ENCODE measurements around the gene SLFN11. TPM values are rescaled to one million over a fixed set of nuclear protein-coding genes. Genes with fewer than 3 reads are reported as not detected.

Gene SLFN11
- total RNA-seq, 1 experiment from 2014 or later = 0.90 TPM

DNA sequence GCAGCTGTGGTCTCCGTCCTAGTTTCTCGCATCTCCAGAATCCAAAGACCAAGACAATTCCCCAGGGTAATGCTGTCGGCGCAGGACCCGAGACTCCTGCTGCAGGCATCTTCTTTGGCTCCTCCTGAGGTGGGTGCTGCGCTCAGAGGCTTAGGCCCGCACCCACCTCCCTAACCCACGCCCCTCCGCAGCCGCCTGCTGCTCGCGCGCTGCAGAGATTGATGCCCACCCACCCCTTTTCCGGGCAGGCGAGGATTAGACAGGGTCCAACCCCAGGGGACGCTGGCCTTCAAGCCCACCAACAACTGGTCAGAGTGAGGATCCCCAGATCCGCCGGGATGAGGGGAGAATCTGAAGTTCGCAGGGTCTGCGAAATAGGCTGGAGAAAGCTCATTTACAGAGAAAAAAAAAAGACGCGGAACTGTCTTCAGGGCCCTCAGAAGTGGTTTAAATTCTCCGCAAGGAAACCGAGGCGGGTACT, 27.9 kb downstream of the SLFN11 start:
- H3K9ac ChIP-seq (ENCODE audit: extremely low read depth, insufficient read length, low read length) = no peak overlapping the region
- H3T11ph ChIP-seq (ENCODE audit: low read length) = no peak overlapping the region
- no peak overlapping the region for H3K27ac Mint-ChIP-seq
- peaks cover 5 to 6% of the 10 kb centered on the region in 2 experiments; a peak in 3 of 4 replicates for H3K4me1 Mint-ChIP-seq
- no peaks in the 10 kb centered on the region for H3K9me3 ChIP-seq (ENCODE audit: control insufficient read depth, low read depth, low read length)
- no peak overlapping the region for H3K18ac ChIP-seq (ENCODE audit: insufficient read length, low read depth, low read length)
- no peak overlapping the region for H2AK5ac ChIP-seq (ENCODE audit: insufficient read length, low read length)
- no CpG with 5 or more reads among the region's 25 CpGs for WGBS (ENCODE audit: extremely low coverage, insufficient read length, low lambda C conversion rate)
- no peaks in the 10 kb centered on the region for H3K79me2 ChIP-seq (ENCODE audit: insufficient read depth, low read length)
- H4K91ac ChIP-seq (ENCODE audit: insufficient read length, low read depth, low read length) = no peak overlapping the region
- no peak overlapping the region for H3K14ac ChIP-seq (ENCODE audit: insufficient read depth, low read length)
- H4K20me1 ChIP-seq (ENCODE audit: control insufficient read depth, insufficient read depth, insufficient read length) = no peaks in the 10 kb centered on the region
- H3K4me2 ChIP-seq (ENCODE audit: insufficient read depth, insufficient read length, low read length) = peak overlapping the region; percentile 85
- peaks cover 72% of the 10 kb centered on the region for H3K27me3 Mint-ChIP-seq (ENCODE audit: low read depth)
- TF ChIP-seq, protein P1, sequence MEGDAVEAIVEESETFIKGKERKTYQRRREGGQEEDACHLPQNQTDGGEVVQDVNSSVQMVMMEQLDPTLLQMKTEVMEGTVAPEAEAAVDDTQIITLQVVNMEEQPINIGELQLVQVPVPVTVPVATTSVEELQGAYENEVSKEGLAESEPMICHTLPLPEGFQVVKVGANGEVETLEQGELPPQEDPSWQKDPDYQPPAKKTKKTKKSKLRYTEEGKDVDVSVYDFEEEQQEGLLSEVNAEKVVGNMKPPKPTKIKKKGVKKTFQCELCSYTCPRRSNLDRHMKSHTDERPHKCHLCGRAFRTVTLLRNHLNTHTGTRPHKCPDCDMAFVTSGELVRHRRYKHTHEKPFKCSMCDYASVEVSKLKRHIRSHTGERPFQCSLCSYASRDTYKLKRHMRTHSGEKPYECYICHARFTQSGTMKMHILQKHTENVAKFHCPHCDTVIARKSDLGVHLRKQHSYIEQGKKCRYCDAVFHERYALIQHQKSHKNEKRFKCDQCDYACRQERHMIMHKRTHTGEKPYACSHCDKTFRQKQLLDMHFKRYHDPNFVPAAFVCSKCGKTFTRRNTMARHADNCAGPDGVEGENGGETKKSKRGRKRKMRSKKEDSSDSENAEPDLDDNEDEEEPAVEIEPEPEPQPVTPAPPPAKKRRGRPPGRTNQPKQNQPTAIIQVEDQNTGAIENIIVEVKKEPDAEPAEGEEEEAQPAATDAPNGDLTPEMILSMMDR (conservative IDR thresholded peaks at IDR 0.05) = no peak
- H3K4me1 ChIP-seq (ENCODE audit: insufficient read depth, low read length) = no peaks in the 10 kb centered on the region
- H2BK20ac ChIP-seq (ENCODE audit: low read depth, low read length, poor library complexity, severe bottlenecking) = no peak overlapping the region
- H2AFZ ChIP-seq (ENCODE audit: low read length) = peak overlapping the region; percentile 49
- H3K23me2 ChIP-seq (ENCODE audit: insufficient read length, low read depth, low read length, poor library complexity, severe bottlenecking) = peaks cover 10% of the 10 kb centered on the region
- no peaks in the 10 kb centered on the region for H3K79me1 ChIP-seq (ENCODE audit: insufficient read depth, low read depth, low read length, poor library complexity, severe bottlenecking)
- H2BK120ac ChIP-seq (ENCODE audit: low read depth, low read length, poor library complexity, severe bottlenecking) = no peak overlapping the region
- H2BK12ac ChIP-seq (ENCODE audit: insufficient read length, low read depth, low read length) = no peak overlapping the region
- no peak overlapping the region for H3K23ac ChIP-seq (ENCODE audit: insufficient read length, low read depth, low read length)
- peaks cover 24% of the 10 kb centered on the region for H3K27me3 ChIP-seq (ENCODE audit: insufficient read depth, low read length)
- peaks cover 11 to 20% of the 10 kb centered on the region in 2 experiments for H3K9me3 Mint-ChIP-seq
- peak overlapping the region; percentile 63 to 88 for H3K4me3 Mint-ChIP-seq
- peak; percentile 32 for DNase-seq
- H4K8ac ChIP-seq (replicated peaks; ENCODE audit: insufficient read length, low read depth, low read length) = no peak overlapping the region
- peaks cover 4 to 11% (median 7%) of the 10 kb centered on the region in 3 experiments; a peak in 6 of 7 replicates for H3K36me3 Mint-ChIP-seq (ENCODE audit: insufficient read depth in 1 of 3, low read depth in 3 of 3)
- H4K5ac ChIP-seq (ENCODE audit: insufficient read length, low read depth, low read length) = no peak overlapping the region
- no peak overlapping the region for H2BK15ac ChIP-seq (ENCODE audit: low read depth, low read length)
- no peak overlapping the region for H2BK5ac ChIP-seq (ENCODE audit: insufficient read length, low read length)
- H3K56ac ChIP-seq (ENCODE audit: insufficient read length, low read depth, low read length) = no peak overlapping the region
- H3K4ac ChIP-seq (ENCODE audit: low read depth, low read length) = no peak overlapping the region
- no peak overlapping the region for H3K27ac ChIP-seq (ENCODE audit: insufficient read length, low read depth, low read length)

Measured in H9 (cell line).